ENCODE results near the gene TENM4.

The TENM4 gene

GRCh38 chr11:78689101-78689500, 751.7 kb downstream of the TENM4 start:
- DNase-seq: no peak
- no peak overlapping the region for H3K4me3 Mint-ChIP-seq
- H3K27me3 Mint-ChIP-seq: peaks cover 37% of the 10 kb centered on the region
- H3K9me3 Mint-ChIP-seq: no peaks in the 10 kb centered on the region
- no peak overlapping the region for H3K27ac Mint-ChIP-seq
- H3K36me3 Mint-ChIP-seq (ENCODE audit: low read depth): no peaks in the 10 kb centered on the region
- H3K4me1 Mint-ChIP-seq (ENCODE audit: low read depth): no peaks in the 10 kb centered on the region

- no peak overlapping the region for H3K4me3 Mint-ChIP-seq
- DNase-seq: no peak
- H3K27ac Mint-ChIP-seq: no peak overlapping the region
- H3K4me1 Mint-ChIP-seq (ENCODE audit: low read depth): no peaks in the 10 kb centered on the region
- peaks cover 41% of the 10 kb centered on the region for H3K27me3 Mint-ChIP-seq
- no peaks in the 10 kb centered on the region for H3K36me3 Mint-ChIP-seq (ENCODE audit: low read depth)
- peaks cover 5% of the 10 kb centered on the region for H3K9me3 Mint-ChIP-seq
Observed at GRCh38 chr11:78688460-78688859, 752.4 kb downstream of the TENM4 start.

GRCh38 chr11:78685156-78685555, 755.7 kb downstream of the TENM4 start:
- Mint-ChIP-seq H3K36me3 (ENCODE audit: low read depth) (no peaks in the 10 kb centered on the region), H3K27ac (no peak overlapping the region), H3K4me1 (ENCODE audit: low read depth) (no peaks in the 10 kb centered on the region), H3K9me3 (peaks cover 5% of the 10 kb centered on the region), H3K4me3 (no peak overlapping the region), H3K27me3 (peaks cover 30% of the 10 kb centered on the region)
- no peak for DNase-seq

- Mint-ChIP-seq H3K4me3 (no peak overlapping the region), H3K36me3 (ENCODE audit: low read depth) (no peaks in the 10 kb centered on the region), H3K4me1 (ENCODE audit: low read depth) (no peaks in the 10 kb centered on the region), H3K27ac (no peak overlapping the region), H3K27me3 (peaks cover 30% of the 10 kb centered on the region), H3K9me3 (peaks cover 5% of the 10 kb centered on the region)
- DNase-seq: no peak
Observed at GRCh38 chr11:78684377-78684776, 756.5 kb downstream of the TENM4 start.

GRCh38 chr11:78683774-78684173, 757.1 kb downstream of the TENM4 start:
- Mint-ChIP-seq H3K27ac (no peak overlapping the region), H3K4me1 (ENCODE audit: low read depth) (no peaks in the 10 kb centered on the region), H3K9me3 (peaks cover 5% of the 10 kb centered on the region), H3K36me3 (ENCODE audit: low read depth) (no peaks in the 10 kb centered on the region), H3K27me3 (peaks cover 30% of the 10 kb centered on the region), H3K4me3 (no peak overlapping the region)
- DNase-seq: no peak

GRCh38 chr11:78676026-78676557, 764.7 kb downstream of the TENM4 start:
- no peak overlapping the region for H3K27ac Mint-ChIP-seq
- H3K27me3 Mint-ChIP-seq: no peaks in the 10 kb centered on the region
- H3K4me3 Mint-ChIP-seq: no peak overlapping the region
- no peaks in the 10 kb centered on the region for H3K9me3 Mint-ChIP-seq
- no peak for DNase-seq
- H3K36me3 Mint-ChIP-seq (ENCODE audit: low read depth): no peaks in the 10 kb centered on the region
- no peaks in the 10 kb centered on the region for H3K4me1 Mint-ChIP-seq (ENCODE audit: low read depth)

- no peak for DNase-seq
- H3K9me3 Mint-ChIP-seq: no peaks in the 10 kb centered on the region
- H3K27ac Mint-ChIP-seq: no peak overlapping the region
- no peak overlapping the region for H3K4me3 Mint-ChIP-seq
- H3K36me3 Mint-ChIP-seq (ENCODE audit: low read depth): no peaks in the 10 kb centered on the region
- H3K4me1 Mint-ChIP-seq (ENCODE audit: low read depth): no peaks in the 10 kb centered on the region
- H3K27me3 Mint-ChIP-seq: peaks cover 8% of the 10 kb centered on the region
Observed at GRCh38 chr11:78672850-78673620, 767.8 kb downstream of the TENM4 start.

GRCh38 chr11:78669249-78669648, 771.6 kb downstream of the TENM4 start:
- Mint-ChIP-seq H3K9me3 (no peaks in the 10 kb centered on the region), H3K27me3 (peaks cover 8% of the 10 kb centered on the region), H3K36me3 (ENCODE audit: low read depth) (no peaks in the 10 kb centered on the region), H3K4me1 (ENCODE audit: low read depth) (no peaks in the 10 kb centered on the region), H3K27ac (no peak overlapping the region), H3K4me3 (no peak overlapping the region)
- DNase-seq: no peak

GRCh38 chr11:78667461-78667860, 773.4 kb downstream of the TENM4 start:
- DNase-seq: no peak
- peaks cover 14% of the 10 kb centered on the region for H3K27me3 Mint-ChIP-seq
- H3K4me1 Mint-ChIP-seq (ENCODE audit: low read depth): no peaks in the 10 kb centered on the region
- H3K9me3 Mint-ChIP-seq: no peaks in the 10 kb centered on the region
- no peaks in the 10 kb centered on the region for H3K36me3 Mint-ChIP-seq (ENCODE audit: low read depth)
- H3K4me3 Mint-ChIP-seq: no peak overlapping the region
- no peak overlapping the region for H3K27ac Mint-ChIP-seq

GRCh38 chr11:78666675-78667160, 774.1 kb downstream of the TENM4 start:
- DNase-seq: no peak
- H3K27me3 Mint-ChIP-seq: peaks cover 14% of the 10 kb centered on the region
- H3K4me1 Mint-ChIP-seq (ENCODE audit: low read depth): no peaks in the 10 kb centered on the region

GRCh38 chr11:78664636-78665035, 776.2 kb downstream of the TENM4 start:
- H3K4me3 Mint-ChIP-seq: no peak overlapping the region

More at GRCh38 chr11:78666675-78667160, 774.1 kb downstream of the TENM4 start:
- Mint-ChIP-seq H3K36me3 (ENCODE audit: low read depth) (no peaks in the 10 kb centered on the region), H3K9me3 (no peaks in the 10 kb centered on the region), H3K27ac (no peak overlapping the region), H3K4me3 (no peak overlapping the region)

GRCh38 chr11:78662811-78663210, 778.0 kb downstream of the TENM4 start:
- DNase-seq: no peak
- H3K9me3 Mint-ChIP-seq: no peaks in the 10 kb centered on the region
- no peak overlapping the region for H3K4me3 Mint-ChIP-seq
- no peaks in the 10 kb centered on the region for H3K4me1 Mint-ChIP-seq (ENCODE audit: low read depth)
- no peaks in the 10 kb centered on the region for H3K36me3 Mint-ChIP-seq (ENCODE audit: low read depth)
- peaks cover 13% of the 10 kb centered on the region for H3K27me3 Mint-ChIP-seq
- no peak overlapping the region for H3K27ac Mint-ChIP-seq

More at GRCh38 chr11:78664636-78665035, 776.2 kb downstream of the TENM4 start:
- Mint-ChIP-seq H3K9me3 (no peaks in the 10 kb centered on the region), H3K4me1 (ENCODE audit: low read depth) (no peaks in the 10 kb centered on the region), H3K27me3 (peaks cover 21% of the 10 kb centered on the region), H3K36me3 (ENCODE audit: low read depth) (no peaks in the 10 kb centered on the region), H3K27ac (no peak overlapping the region)
- DNase-seq: no peak

- Mint-ChIP-seq H3K4me1 (ENCODE audit: low read depth) (no peaks in the 10 kb centered on the region), H3K27ac (no peak overlapping the region), H3K27me3 (peaks cover 18% of the 10 kb centered on the region), H3K4me3 (no peak overlapping the region), H3K36me3 (ENCODE audit: low read depth) (no peaks in the 10 kb centered on the region), H3K9me3 (no peaks in the 10 kb centered on the region)
- DNase-seq: no peak
Observed at GRCh38 chr11:78660471-78660870, 780.4 kb downstream of the TENM4 start.

- Mint-ChIP-seq H3K4me1 (ENCODE audit: low read depth) (peaks cover 1% of the 10 kb centered on the region), H3K27ac (no peak overlapping the region), H3K9me3 (no peaks in the 10 kb centered on the region), H3K4me3 (no peak overlapping the region), H3K36me3 (ENCODE audit: low read depth) (no peaks in the 10 kb centered on the region), H3K27me3 (peaks cover 18% of the 10 kb centered on the region)
- no peak for DNase-seq
Observed at GRCh38 chr11:78659326-78660270, 781.2 kb downstream of the TENM4 start.
